Testis (tissue), 3 donors: Measurements from ENCODE around the gene NBDY. TPM values are rescaled to one million over a fixed set of nuclear protein-coding genes. Genes with fewer than 3 reads are reported as not detected.

Experiments used
- DNase-seq: peaks from one replicate; pipeline ENCODE4 v3.0.0-alpha.2; 2019
- H3K27ac ChIP-seq, 2 donors: fragments of 200-600 bp; sonication (generic); one replicate each; pipeline ENCODE4 v1.5.1; 2019
- H3K27me3 ChIP-seq: fragments of 200-600 bp; sonication (generic); one replicate; pipeline ENCODE4 v1.5.1; 2019
- H3K36me3 ChIP-seq: fragments of 200-600 bp; sonication (generic); one replicate; pipeline ENCODE4 v1.5.1; 2017; ENCODE audit warnings: low read depth; ENCODE audit errors: missing control alignments
- H3K4me1 ChIP-seq: fragments of 200-600 bp; sonication (generic); one replicate; pipeline ENCODE4 v1.5.1; 2019
- H3K4me3 ChIP-seq, 2 donors: fragments of 200-600 bp; sonication (generic); one replicate each; pipeline ENCODE4 v1.5.1; 2017 to 2019
- H3K9me3 ChIP-seq: fragments of 200-600 bp; sonication (generic); one replicate; pipeline ENCODE4 v1.5.1; 2017
- CTCF ChIP-seq, 3 experiments: fragments of 450-650 bp in 2 of 3; fragments of 200-600 bp in 1 of 3; sonication (generic) in 1 of 3; IDR thresholded peaks; one replicate each; pipeline ENCODE4 v1.5.1; 2016 to 2019; ENCODE audit warnings: antibody characterized with exemption in 3 of 3, mild to moderate bottlenecking in 2 of 3, moderate library complexity in 1 of 3
- POLR2A ChIP-seq: fragments of 450-650 bp; IDR thresholded peaks from one replicate; pipeline ENCODE4 v1.6.1; 2017; ENCODE audit warnings: antibody characterized with exemption, mild to moderate bottlenecking, moderate library complexity
- WGBS, 2 donors: methylation state at CpG; one replicate each; pipeline ENCODE4 v1.1.5; 2018; 5-methylcytosine and 5-hydroxymethylcytosine counted together
- intact Hi-C: fragments of 100-400 bp; cut with DNase I; formaldehyde crosslinking; loops from one replicate; pipeline ENCODE4 v1.15.1; 2023; ENCODE audit warnings: low total_unique reads
- polyA plus RNA-seq: library from polyadenylated mRNA; stranded (reverse); fragments of 350-450 nt; fragmentation: Illumina TruSeq; extraction: RNeasy Lipid Tissue Mini Kit (QIAGEN cat#74804); gene quantifications from one replicate; pipeline ENCODE4 v1.2.3, GENCODE V29; 2014; ENCODE audit warnings: low read depth, low replicate concordance; ENCODE audit not compliant: insufficient read depth
- total RNA-seq, 2 donors: library from RNA; depleted of rRNA; stranded (reverse); fragments of >200 nt; gene quantifications; one replicate each; pipeline ENCODE4 v1.2.3, GENCODE V29; 2016

Gene NBDY
- total and polyA plus RNA-seq, 3 donors from 2014 or later: 26.1 to 33.1 (median 30.9) TPM

GRCh38 chrX:56857042-56857441, 128.0 kb downstream of the NBDY start:
- H3K36me3 ChIP-seq: no peaks in the 10 kb centered on the region
- 95 to 100% methylated on average over 1 of the region's 1 CpG for WGBS, 2 donors
- H3K4me1 ChIP-seq: no peaks in the 10 kb centered on the region
- TF ChIP-seq CTCF (IDR thresholded peaks at IDR 0.05) (no peak), POLR2A (no peak)
- H3K9me3 ChIP-seq: no peaks in the 10 kb centered on the region
- DNase-seq: no peak
- H3K4me3 ChIP-seq: no peak overlapping the region
- intact Hi-C loops: no loop called here
- no peaks in the 10 kb centered on the region for H3K27me3 ChIP-seq
- no peak overlapping the region for H3K27ac ChIP-seq

- 57 to 77% methylated on average over 1 to 2 of the region's 2 CpGs for WGBS, 2 donors
- DNase-seq: no peak
- no peak for TF ChIP-seq POLR2A
- no peak for TF ChIP-seq CTCF (IDR thresholded peaks at IDR 0.05)
- Histone ChIP-seq H3K4me3 (no peak overlapping the region), H3K27me3 (no peaks in the 10 kb centered on the region), H3K27ac (no peak overlapping the region), H3K36me3 (no peaks in the 10 kb centered on the region), H3K9me3 (no peaks in the 10 kb centered on the region), H3K4me1 (no peaks in the 10 kb centered on the region)
- intact Hi-C loops: no loop called here
These were observed 131.8 kb downstream of the NBDY start for GRCh38 chrX:56860888-56861287.

Other genes with a start within 250 kb of the NBDY start
- gene UBQLN2, start 165.6 kb upstream of the NBDY start, total RNA-seq: 10 to 100 TPM; 11.5 to 17.3 TPM
- 12.8 TPM for gene UBQLN2, start 165.6 kb upstream of the NBDY start, polyA plus RNA-seq